T47D (cell line): ENCODE data around the gene FYCO1.

Source experiments
- DNase-seq, 2 experiments: peaks; one replicate each; pipeline versions ENCODE4 v3.0.0 to v3.0.0-alpha.2; 2011 to 2012; ENCODE audit warnings: low read depth in 1 of 2, low spot score in 1 of 2
- JUND ChIP-seq: IDR thresholded peaks from 2 replicates; pipeline ENCODE4 v1.6.1; 2012; ENCODE audit warnings: low read depth
- in situ Hi-C: cut with HindIII; loops from 2 replicates; pipeline ENCODE4 v1.10.0; 2016; ENCODE audit warnings: low sequenced_read_pairs, low pct_unique_long_range_greater_than_20kb

Gene FYCO1

GRCh38 chr3:45948881-45949280, 46.7 kb downstream of the FYCO1 start:
- no peak for TF ChIP-seq JUND
- in situ Hi-C loops: no loop called here
- DNase-seq: no peak

DNA sequence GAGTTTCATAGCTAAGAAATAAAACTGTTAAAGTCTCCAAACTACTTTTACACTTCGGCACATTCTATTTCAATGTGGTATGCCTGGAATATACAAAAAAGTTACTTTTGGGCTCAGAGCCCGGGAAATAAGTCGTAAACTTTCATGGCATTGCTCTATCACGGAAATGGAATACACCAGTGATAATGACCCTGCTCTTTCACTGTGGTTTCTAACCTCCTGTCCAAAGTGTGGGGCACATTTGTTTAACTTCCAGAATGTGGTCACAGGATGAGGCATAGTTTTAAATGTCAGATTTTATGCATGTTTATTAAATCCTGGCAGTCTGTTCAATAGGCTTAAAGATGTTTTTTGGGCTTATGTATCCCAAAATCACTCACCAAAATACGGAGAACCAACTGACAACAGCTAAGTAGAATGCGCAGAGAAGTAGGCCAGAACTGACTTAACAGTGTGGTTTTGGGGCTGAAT, 47.3 kb downstream of the FYCO1 start:
- TF ChIP-seq JUND: no peak
- in situ Hi-C loops: no loop called here
- no peak for DNase-seq

GRCh38 chr3:45947361-45947760, 48.3 kb downstream of the FYCO1 start:
- in situ Hi-C loops: no loop called here
- DNase-seq: no peak
- TF ChIP-seq JUND: no peak

DNA sequence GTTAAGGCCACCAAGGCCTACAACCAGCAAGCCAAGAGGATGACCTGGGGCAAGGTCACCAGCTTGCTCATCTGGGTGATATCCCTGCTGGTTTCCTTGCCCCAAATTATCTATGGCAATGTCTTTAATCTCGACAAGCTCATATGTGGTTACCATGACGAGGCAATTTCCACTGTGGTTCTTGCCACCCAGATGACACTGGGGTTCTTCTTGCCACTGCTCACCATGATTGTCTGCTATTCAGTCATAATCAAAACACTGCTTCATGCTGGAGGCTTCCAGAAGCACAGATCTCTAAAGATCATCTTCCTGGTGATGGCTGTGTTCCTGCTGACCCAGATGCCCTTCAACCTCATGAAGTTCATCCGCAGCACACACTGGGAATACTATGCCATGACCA, 48.7 kb downstream of the FYCO1 start:
- DNase-seq: no peak
- in situ Hi-C loops: no loop called here
- TF ChIP-seq JUND: no peak

GRCh38 chr3:45946307-45946706, 49.3 kb downstream of the FYCO1 start:
- TF ChIP-seq JUND: no peak
- DNase-seq: no peak
- in situ Hi-C loops: no loop called here

DNA sequence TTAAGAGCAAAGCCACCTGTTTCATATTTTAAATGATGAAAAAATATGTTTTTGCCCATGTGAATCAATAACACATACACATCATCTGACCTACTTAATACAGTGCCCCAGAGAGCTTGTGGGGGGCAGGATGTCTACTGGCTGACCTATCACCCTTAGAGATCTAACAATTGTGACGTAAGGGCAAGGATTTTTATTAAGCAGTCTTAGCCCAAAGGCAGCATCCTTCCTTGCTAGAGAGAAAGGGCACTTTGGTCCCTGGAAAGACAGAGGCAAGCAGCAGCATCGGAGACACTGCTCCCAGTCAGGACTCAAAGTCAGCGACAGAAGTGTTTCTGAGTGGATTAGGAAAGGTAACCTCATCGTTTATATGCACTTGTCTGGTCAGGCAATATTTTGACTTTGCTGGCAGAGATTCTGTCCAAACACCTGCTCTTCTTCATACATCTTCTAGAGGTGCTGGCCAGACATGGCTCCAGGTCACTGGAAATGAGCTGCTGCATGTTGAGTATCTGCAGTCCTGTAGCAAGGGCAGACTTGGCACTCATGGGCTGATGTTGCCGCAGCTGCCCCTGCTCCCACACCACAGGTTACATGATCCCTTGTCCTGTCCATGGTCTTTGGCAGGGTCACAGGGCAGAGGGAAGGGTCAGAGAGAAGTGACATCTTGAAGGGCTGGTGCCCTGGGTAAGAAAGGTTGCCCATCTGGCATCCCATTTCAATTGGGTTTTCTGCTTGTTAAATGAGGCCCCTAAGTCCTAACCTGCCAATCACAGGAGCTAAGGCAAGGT, 50.6 kb downstream of the FYCO1 start:
- no peak for DNase-seq
- TF ChIP-seq JUND: no peak
- in situ Hi-C loops: no loop called here

DNA sequence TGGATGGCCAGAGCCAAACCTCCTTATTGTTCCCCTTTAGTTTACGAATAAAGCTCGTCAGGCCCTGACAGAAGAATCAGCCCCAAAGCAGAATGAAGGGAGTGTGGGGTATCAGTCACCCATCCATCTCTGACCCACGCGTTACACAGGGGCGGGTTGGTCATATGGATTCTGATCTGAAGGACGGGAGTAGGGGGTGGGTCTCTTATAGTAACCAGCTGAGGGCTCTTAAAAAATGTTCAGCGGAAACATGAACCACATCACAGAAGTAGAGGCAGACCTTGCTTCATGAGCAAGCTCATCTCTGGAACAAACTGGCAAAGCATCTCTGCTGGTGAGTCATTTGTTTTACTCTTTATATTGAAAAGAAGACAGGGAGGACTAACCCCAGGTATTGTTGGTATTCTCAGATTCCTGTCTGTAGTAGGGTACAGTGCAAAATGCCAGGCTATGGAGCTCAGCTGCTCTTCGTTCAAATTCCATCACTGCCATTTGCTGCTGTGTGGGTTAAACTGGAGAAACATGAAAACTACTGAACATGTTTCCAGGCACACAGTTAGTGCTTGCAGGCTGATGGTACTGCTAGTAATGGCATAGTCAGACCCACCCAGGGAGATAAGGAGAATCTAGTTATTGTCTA, 52.3 kb downstream of the FYCO1 start, which contains the start of gene CXCR6:
TSS of gene CXCR6 (plus strand) at position 258 of the 640 bp plus-strand sequence. CDS start 3,018 bp downstream, outside the sequence.
- DNase-seq: no peak
- no peak for TF ChIP-seq JUND
- in situ Hi-C loops: no loop called here

- in situ Hi-C loops: no loop called here
- no peak for TF ChIP-seq JUND
- DNase-seq: no peak
Observed at GRCh38 chr3:45942051-45942825, 53.4 kb downstream of the FYCO1 start.

- no peak for TF ChIP-seq JUND
- DNase-seq: no peak
- in situ Hi-C loops: no loop called here
Observed at GRCh38 chr3:45940781-45941365, 54.8 kb downstream of the FYCO1 start.

GRCh38 chr3:45940004-45940780, 55.4 kb downstream of the FYCO1 start:
- DNase-seq: no peak
- no peak for TF ChIP-seq JUND
- in situ Hi-C loops: no loop called here

DNA sequence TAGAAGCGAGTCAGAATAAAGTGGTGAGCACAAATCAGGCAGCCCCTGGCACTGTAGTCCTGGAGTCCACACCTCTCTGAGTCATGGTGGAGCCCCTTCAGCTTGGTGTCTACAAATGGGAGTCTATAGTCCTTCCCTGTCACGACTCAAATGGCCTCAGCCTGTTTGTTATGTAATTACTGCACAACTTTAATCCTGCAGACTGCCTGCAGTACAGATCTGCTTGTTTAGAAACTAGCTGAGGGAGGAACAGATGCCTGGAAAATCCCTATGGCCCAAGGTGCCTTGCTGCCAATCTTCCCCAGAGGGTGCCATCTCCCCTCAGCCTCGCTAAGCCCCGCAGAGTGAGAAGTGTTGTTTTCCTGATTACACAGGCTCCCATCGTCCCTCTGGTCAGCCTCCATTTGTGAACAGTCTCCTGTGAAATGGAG, 56.3 kb downstream of the FYCO1 start:
- no peak for TF ChIP-seq JUND
- DNase-seq: no peak
- in situ Hi-C loops: no loop called here

DNA sequence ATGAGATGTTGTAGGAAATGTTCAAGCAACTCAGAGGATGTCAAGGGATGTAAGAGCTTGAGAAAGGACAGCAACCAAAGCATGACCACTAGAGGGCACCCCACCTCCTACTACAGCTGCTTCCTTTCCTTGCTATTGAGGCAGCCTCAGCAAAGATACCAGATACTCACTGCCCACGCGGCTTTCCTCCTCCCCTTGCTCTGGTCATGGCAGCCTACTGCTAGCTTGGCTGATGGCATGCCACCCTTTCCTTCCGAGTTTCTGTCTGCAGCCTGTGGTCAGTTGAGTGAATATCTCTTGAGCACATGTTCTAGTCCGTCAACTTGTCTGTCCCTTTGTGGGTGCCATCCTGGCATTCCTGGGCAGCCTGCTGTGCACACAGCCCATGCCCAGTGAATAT, 56.8 kb downstream of the FYCO1 start:
- peak; percentile 64 to 89 for DNase-seq
- in situ Hi-C loops: no loop called here
- no peak for TF ChIP-seq JUND
